ENCODE results near the gene FUBP1.

FUBP1 gene

GRCh38 chr1:77945345-77945744 is 33.5 kb downstream of the FUBP1 start:
- TF ChIP-seq ZFX (IDR thresholded peaks at IDR 0.05; ENCODE audit: borderline replicate concordance) (no peak), CTCF (IDR thresholded peaks at IDR 0.05) (no peak)
- no peak overlapping the region for H3K27ac ChIP-seq

- no peak for TF ChIP-seq ZFX (IDR thresholded peaks at IDR 0.05; ENCODE audit: borderline replicate concordance)
- TF ChIP-seq CTCF (IDR thresholded peaks at IDR 0.05), result no peak
- H3K27ac ChIP-seq, result no peak overlapping the region
These were observed 36.3 kb downstream of the FUBP1 start for GRCh38 chr1:77942400-77943140.

- no peak for TF ChIP-seq ZFX (IDR thresholded peaks at IDR 0.05; ENCODE audit: borderline replicate concordance)
- TF ChIP-seq CTCF (IDR thresholded peaks at IDR 0.05), result no peak
- no peak overlapping the region for H3K27ac ChIP-seq
These were observed 37.8 kb downstream of the FUBP1 start for GRCh38 chr1:77940921-77941570.

- H3K27ac ChIP-seq, result no peak overlapping the region
- TF ChIP-seq ZFX (IDR thresholded peaks at IDR 0.05; ENCODE audit: borderline replicate concordance) (no peak), CTCF (IDR thresholded peaks at IDR 0.05) (no peak)
These were observed 40.2 kb downstream of the FUBP1 start for GRCh38 chr1:77938651-77939050.

GRCh38 chr1:77929806-77930205 is 49.1 kb downstream of the FUBP1 start:
- TF ChIP-seq CTCF (IDR thresholded peaks at IDR 0.05), result no peak
- TF ChIP-seq ZFX (IDR thresholded peaks at IDR 0.05; ENCODE audit: borderline replicate concordance), result no peak
- H3K27ac ChIP-seq, result no peak overlapping the region

GRCh38 chr1:77927414-77927813 is 51.5 kb downstream of the FUBP1 start:
- no peak overlapping the region for H3K27ac ChIP-seq
- no peak for TF ChIP-seq ZFX (IDR thresholded peaks at IDR 0.05; ENCODE audit: borderline replicate concordance)
- no peak for TF ChIP-seq CTCF (IDR thresholded peaks at IDR 0.05)

Measured in 22Rv1 (cell line).